Activated T-cell treated with anti-CD3 and anti-CD28 coated beads, Interleukin-2, amount 50 U/mL, for 4 hours (primary cell): Measurements from ENCODE around the gene TACC3. TPM values are rescaled to one million over a fixed set of nuclear protein-coding genes. Genes with fewer than 3 reads are reported as not detected.
A peak's percentile ranks its signal among the peaks of the same experiment; 100 is the strongest.

Experiments
- ATAC-seq, 2 donors: fragments of 200-7000 bp; cut with Tn5 transposase; one replicate each; pipeline ENCODE4 v1.10.0; 2021
- DNase-seq: peaks from one replicate; pipeline ENCODE4 v3.0.0-alpha.2; 2020
- H3K27me3 Mint-ChIP-seq: one replicate; pipeline ENCODE4 v1.8.0; 2021; ENCODE audit warnings: low read depth, mixed read lengths
- H3K36me3 Mint-ChIP-seq: one replicate; pipeline ENCODE4 v1.8.0; 2022; ENCODE audit warnings: mixed read lengths; ENCODE audit not compliant: insufficient read depth
- H3K4me1 Mint-ChIP-seq: one replicate; pipeline ENCODE4 v1.8.0; 2021; ENCODE audit warnings: low read depth, mixed read lengths
- H3K4me3 Mint-ChIP-seq: one replicate; pipeline ENCODE4 v1.8.0; 2021; ENCODE audit warnings: mild to moderate bottlenecking, moderate library complexity, mixed read lengths
- H3K9me3 Mint-ChIP-seq: one replicate; pipeline ENCODE4 v1.8.0; 2021; ENCODE audit warnings: mixed read lengths
- total RNA-seq, 3 donors: library from RNA; stranded (reverse); gene quantifications; one replicate each; pipeline ENCODE4 v1.2.1, GENCODE V29; 2021

Gene TACC3
- total RNA-seq, 3 donors from 2014 or later, result 53.1 to 75.0 (median 69.3) TPM

DNA sequence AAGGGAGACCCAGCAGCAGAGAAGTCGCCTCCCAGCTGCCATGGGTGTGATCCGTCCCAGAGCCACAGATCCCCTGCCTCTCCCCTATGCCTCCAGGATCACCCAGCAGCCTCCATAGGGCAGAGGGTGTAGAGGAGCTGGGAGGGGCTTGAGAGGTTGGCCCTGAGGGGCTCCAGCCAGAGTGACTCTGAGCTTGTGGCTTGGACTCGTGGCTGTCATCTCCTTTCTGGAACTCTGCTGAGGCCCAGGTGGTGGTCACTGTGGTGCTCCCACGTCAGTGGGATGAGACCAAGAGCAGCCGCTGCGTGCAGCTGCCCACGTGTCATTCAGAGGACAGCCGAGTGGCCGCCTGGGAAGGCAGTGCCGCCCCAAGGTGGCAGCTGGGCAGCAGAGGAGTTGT is 4.2 kb downstream of the TACC3 start:
- Mint-ChIP-seq H3K27me3 (no peaks in the 10 kb centered on the region), H3K36me3 (peaks cover 17% of the 10 kb centered on the region), H3K4me3 (peak overlapping the region; percentile 39), H3K4me1 (peaks cover 58% of the 10 kb centered on the region), H3K9me3 (no peaks in the 10 kb centered on the region)
- DNase-seq, result no peak
- no peak for ATAC-seq

DNA sequence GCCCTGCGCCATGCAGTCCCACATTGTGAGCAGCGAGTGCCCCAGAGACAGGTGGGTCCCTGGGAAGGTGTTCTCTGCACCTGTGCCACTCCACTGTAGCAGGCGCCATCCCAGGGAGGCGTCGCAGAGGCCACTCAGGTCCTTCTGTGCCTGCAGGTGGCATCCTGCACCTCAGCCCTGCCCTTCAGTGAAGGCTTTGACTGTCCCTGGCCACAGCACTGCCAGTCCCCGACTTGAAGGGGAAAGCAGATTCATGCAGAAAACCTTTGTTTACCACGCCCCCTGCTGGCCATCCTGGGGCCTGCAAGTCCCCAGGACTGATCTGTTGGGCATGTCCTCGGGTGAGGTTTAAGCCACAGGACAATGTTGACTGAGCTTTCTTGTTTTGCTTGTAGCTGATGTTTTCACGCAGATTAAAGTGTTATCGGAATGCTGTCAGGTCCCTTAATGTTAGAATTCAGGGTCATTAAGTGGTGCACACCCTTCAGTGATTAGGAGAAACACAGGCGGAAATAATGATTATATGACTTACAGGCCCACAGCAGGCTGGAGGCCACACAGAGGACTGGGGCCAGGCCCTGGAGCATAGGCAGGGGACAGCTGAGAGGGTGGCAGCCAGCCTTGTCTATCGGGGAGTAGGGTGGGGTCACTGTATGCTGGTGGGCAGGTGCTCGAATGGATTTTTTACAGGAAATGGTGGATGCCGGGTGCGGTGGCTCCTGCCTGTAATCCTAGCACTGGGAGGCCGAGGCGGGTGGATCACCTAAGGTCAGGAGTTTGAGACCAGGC is 5.0 kb downstream of the TACC3 start:
- DNase-seq (peak; percentile 92), ATAC-seq (peak; percentile 14 to 20)
- Mint-ChIP-seq H3K36me3 (peaks cover 21% of the 10 kb centered on the region), H3K9me3 (no peaks in the 10 kb centered on the region), H3K27me3 (no peaks in the 10 kb centered on the region), H3K4me3 (peak overlapping the region; percentile 11), H3K4me1 (peaks cover 60% of the 10 kb centered on the region)

DNA sequence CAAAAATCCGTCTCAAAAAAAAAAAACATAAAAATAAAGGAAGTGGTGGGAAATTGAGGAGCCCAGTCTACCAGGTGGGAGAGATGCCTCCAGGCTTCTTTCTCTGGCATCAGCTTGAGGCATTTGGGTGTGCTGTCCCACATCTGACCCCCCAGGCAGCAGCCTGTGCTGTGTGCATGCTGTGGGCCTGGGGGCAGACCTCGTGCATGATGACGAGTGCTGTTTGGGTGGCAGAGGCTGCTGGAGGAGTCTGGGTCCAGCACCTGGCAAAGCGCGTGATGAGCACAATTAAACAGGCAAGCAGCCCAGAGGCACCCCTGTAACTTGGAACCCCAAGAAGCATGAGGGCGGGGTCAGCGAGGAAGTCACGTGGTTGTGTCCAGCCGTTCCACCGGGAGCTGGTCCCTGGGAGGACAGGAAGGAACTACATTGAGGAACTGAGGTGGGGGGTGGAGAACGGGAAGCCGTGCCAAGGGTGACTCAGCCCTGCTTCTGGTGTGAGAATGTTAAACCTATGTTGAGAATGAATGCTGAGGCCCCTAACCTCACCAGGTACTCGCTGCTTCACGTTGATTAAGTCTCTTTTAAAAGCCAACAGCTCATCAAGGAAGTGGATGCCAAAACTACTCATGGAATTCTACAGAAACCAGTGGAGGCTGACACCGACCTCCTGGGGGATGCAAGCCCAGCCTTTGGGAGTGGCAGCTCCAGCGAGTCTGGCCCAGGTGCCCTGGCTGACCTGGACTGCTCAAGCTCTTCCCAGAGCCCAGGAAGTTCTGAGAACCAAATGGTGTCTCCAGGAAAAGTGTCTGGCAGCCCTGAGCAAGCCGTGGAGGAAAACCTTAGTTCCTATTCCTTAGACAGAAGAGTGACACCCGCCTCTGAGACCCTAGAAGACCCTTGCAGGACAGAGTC is 6.1 kb downstream of the TACC3 start:
- Mint-ChIP-seq H3K4me1 (peaks cover 55% of the 10 kb centered on the region), H3K4me3 (no peak overlapping the region), H3K9me3 (no peaks in the 10 kb centered on the region), H3K27me3 (no peaks in the 10 kb centered on the region), H3K36me3 (peaks cover 23% of the 10 kb centered on the region)
- ATAC-seq, result no peak
- no peak for DNase-seq

- H3K4me1 Mint-ChIP-seq, result peaks cover 46% of the 10 kb centered on the region
- no peaks in the 10 kb centered on the region for H3K9me3 Mint-ChIP-seq
- ATAC-seq (no peak), DNase-seq (no peak)
- peaks cover 28% of the 10 kb centered on the region for H3K36me3 Mint-ChIP-seq
- H3K27me3 Mint-ChIP-seq, result no peaks in the 10 kb centered on the region
- no peak overlapping the region for H3K4me3 Mint-ChIP-seq
Observed at GRCh38 chr4:1728061-1728980, 7.0 kb downstream of the TACC3 start.

- Mint-ChIP-seq H3K36me3 (peaks cover 31% of the 10 kb centered on the region), H3K4me1 (peaks cover 25% of the 10 kb centered on the region), H3K4me3 (no peak overlapping the region), H3K27me3 (no peaks in the 10 kb centered on the region), H3K9me3 (no peaks in the 10 kb centered on the region)
- DNase-seq (no peak), ATAC-seq (no peak)
Observed at GRCh38 chr4:1730532-1731135, 9.3 kb downstream of the TACC3 start.

DNA sequence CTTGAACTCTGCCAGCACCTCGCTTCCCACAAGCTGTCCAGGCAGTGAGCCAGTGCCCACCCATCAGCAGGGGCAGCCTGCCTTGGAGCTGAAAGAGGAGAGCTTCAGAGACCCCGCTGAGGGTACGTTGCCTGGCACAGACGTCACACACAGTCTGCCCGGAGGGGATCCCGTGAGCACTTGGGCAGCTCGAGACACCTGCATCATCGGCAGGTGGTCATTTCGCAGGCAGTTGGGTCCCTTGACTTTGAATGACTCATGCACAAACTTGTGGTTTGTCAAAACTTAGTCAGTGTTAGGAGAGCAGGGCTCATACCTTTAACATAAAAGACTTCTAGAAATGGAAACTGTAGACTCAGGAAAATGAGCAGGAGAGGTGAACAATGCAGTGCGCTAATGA is 9.9 kb downstream of the TACC3 start:
- Mint-ChIP-seq H3K27me3 (no peaks in the 10 kb centered on the region), H3K36me3 (peaks cover 33% of the 10 kb centered on the region), H3K4me3 (no peak overlapping the region), H3K4me1 (peaks cover 22% of the 10 kb centered on the region), H3K9me3 (no peaks in the 10 kb centered on the region)
- DNase-seq (no peak), ATAC-seq (peak; percentile 70 to 73)

GRCh38 chr4:1732911-1733310 is 11.6 kb downstream of the TACC3 start:
- ATAC-seq (no peak), DNase-seq (no peak)
- H3K9me3 Mint-ChIP-seq, result no peaks in the 10 kb centered on the region
- H3K4me1 Mint-ChIP-seq, result peaks cover 14% of the 10 kb centered on the region
- H3K4me3 Mint-ChIP-seq, result no peak overlapping the region
- H3K27me3 Mint-ChIP-seq, result no peaks in the 10 kb centered on the region
- H3K36me3 Mint-ChIP-seq, result peaks cover 37% of the 10 kb centered on the region

GRCh38 chr4:1735215-1735614 is 13.9 kb downstream of the TACC3 start:
- Mint-ChIP-seq H3K27me3 (no peaks in the 10 kb centered on the region), H3K9me3 (peaks cover 6% of the 10 kb centered on the region), H3K36me3 (peaks cover 38% of the 10 kb centered on the region), H3K4me3 (no peak overlapping the region), H3K4me1 (peaks cover 4% of the 10 kb centered on the region)
- ATAC-seq (no peak), DNase-seq (no peak)

GRCh38 chr4:1736812-1737211 is 15.5 kb downstream of the TACC3 start:
- no peak overlapping the region for H3K4me3 Mint-ChIP-seq
- no peaks in the 10 kb centered on the region for H3K4me1 Mint-ChIP-seq
- ATAC-seq (no peak), DNase-seq (no peak)
- H3K9me3 Mint-ChIP-seq, result peaks cover 6% of the 10 kb centered on the region
- H3K27me3 Mint-ChIP-seq, result no peaks in the 10 kb centered on the region
- H3K36me3 Mint-ChIP-seq, result peaks cover 37% of the 10 kb centered on the region

GRCh38 chr4:1737666-1738065 is 16.3 kb downstream of the TACC3 start:
- DNase-seq (no peak), ATAC-seq (no peak)
- Mint-ChIP-seq H3K9me3 (peaks cover 6% of the 10 kb centered on the region), H3K4me3 (no peak overlapping the region), H3K4me1 (no peaks in the 10 kb centered on the region), H3K27me3 (no peaks in the 10 kb centered on the region), H3K36me3 (peaks cover 35% of the 10 kb centered on the region)

DNA sequence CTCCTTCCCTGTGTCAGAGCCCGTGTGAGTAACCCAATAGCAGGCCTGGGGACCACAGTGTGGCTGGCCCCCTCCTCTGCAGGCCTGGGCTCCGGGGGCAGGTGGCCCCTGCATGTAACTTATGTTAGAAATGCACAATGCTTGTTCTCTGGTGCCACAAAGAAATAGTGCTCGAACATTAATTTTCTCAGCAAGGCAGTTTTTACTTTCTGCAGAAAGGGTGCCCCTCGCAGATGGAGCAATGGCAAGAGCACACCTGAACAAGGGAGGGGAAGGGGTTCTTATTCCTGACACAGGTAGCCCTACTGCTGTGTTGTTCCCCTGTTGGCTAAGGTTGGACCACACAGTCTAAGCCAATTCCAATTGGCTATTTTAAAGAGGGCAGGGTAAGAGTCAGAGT is 17.1 kb downstream of the TACC3 start:
- no peaks in the 10 kb centered on the region for H3K4me1 Mint-ChIP-seq
- H3K4me3 Mint-ChIP-seq, result no peak overlapping the region

GRCh38 chr4:1739358-1739757 is 18.0 kb downstream of the TACC3 start:
- no peaks in the 10 kb centered on the region for H3K27me3 Mint-ChIP-seq
- no peak overlapping the region for H3K4me3 Mint-ChIP-seq
- DNase-seq, result no peak
- H3K9me3 Mint-ChIP-seq, result peaks cover 6% of the 10 kb centered on the region
- no peak for ATAC-seq
- H3K4me1 Mint-ChIP-seq, result no peaks in the 10 kb centered on the region
- peaks cover 33% of the 10 kb centered on the region for H3K36me3 Mint-ChIP-seq

More for the DNA sequence above, 17.1 kb downstream of the TACC3 start:
- Mint-ChIP-seq H3K9me3 (peaks cover 6% of the 10 kb centered on the region), H3K27me3 (no peaks in the 10 kb centered on the region), H3K36me3 (peaks cover 30% of the 10 kb centered on the region)
- ATAC-seq, result no peak
- DNase-seq, result no peak

DNA sequence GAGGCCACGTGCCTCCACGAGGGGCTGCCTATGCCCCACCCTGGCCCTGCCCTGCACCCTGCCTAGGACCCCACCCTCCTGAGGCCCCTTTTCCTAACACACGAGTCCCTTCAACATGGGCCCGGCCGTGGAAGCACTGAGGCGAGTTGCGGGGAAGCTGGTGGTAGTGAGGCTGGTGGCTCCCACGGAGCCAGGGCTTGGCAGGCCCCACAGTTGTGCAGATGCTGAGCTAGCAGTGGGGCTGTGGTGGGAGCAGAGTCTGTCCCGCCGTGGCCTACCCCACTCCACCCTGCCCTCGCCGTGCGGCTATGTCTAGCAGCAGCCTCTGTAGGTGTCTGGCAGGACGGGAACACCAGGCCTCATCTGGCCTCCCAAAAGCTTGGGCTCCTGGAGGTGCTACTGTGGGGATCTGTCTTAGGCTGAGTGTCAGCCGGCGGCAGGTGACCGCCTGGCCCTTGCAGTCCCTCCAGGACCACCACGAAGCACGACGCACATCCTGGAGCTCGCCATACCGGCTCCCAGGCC is 18.8 kb downstream of the TACC3 start:
- Mint-ChIP-seq H3K36me3 (peaks cover 36% of the 10 kb centered on the region), H3K27me3 (no peaks in the 10 kb centered on the region)

More for the DNA sequence above, 18.8 kb downstream of the TACC3 start:
- DNase-seq (no peak), ATAC-seq (no peak)
- no peak overlapping the region for H3K4me3 Mint-ChIP-seq
- peaks cover 6% of the 10 kb centered on the region for H3K9me3 Mint-ChIP-seq
- H3K4me1 Mint-ChIP-seq, result no peaks in the 10 kb centered on the region
